GM23248 (cell line): ENCODE measurements around the gene HDC.

Experiments
- EZH2 ChIP-seq: fragments of 200-600 bp; sonication (generic); IDR thresholded peaks from 2 replicates; pipeline ENCODE4 v1.6.1; 2018; ENCODE audit warnings: antibody characterized with exemption, mild to moderate bottlenecking; ENCODE audit not compliant: insufficient read depth, poor library complexity, severe bottlenecking
- EZH2phosphoT487 ChIP-seq: fragments of 200-600 bp; sonication (generic); IDR thresholded peaks from 2 replicates; pipeline ENCODE4 v1.6.1; 2018; ENCODE audit warnings: antibody characterized with exemption, moderate library complexity, mild to moderate bottlenecking, low read depth; ENCODE audit not compliant: insufficient read depth

- TF ChIP-seq EZH2: no peak
- no peak for TF ChIP-seq EZH2phosphoT487
These were observed 38.5 kb downstream of the HDC start for GRCh38 chr15:50227076-50227475.
